LNCaP clone FGC (cell line): Measurements from ENCODE around the gene NAT16.

Experiments
- DNase-seq: peaks from one replicate; pipeline ENCODE4 v3.0.0-alpha.2; 2011; ENCODE audit warnings: low read depth
- H3K4me3 ChIP-seq: 2 replicates; pipeline ENCODE4 v1.5.1; 2011; ENCODE audit warnings: mild to moderate bottlenecking, low read depth, low read length, control low read depth
- CTCF ChIP-seq: IDR thresholded peaks from 2 replicates; pipeline ENCODE4 v1.5.1; 2012; ENCODE audit warnings: mild to moderate bottlenecking; ENCODE audit not compliant: control insufficient read depth, insufficient read depth; ENCODE audit errors: extremely low read depth

NAT16 gene

DNA sequence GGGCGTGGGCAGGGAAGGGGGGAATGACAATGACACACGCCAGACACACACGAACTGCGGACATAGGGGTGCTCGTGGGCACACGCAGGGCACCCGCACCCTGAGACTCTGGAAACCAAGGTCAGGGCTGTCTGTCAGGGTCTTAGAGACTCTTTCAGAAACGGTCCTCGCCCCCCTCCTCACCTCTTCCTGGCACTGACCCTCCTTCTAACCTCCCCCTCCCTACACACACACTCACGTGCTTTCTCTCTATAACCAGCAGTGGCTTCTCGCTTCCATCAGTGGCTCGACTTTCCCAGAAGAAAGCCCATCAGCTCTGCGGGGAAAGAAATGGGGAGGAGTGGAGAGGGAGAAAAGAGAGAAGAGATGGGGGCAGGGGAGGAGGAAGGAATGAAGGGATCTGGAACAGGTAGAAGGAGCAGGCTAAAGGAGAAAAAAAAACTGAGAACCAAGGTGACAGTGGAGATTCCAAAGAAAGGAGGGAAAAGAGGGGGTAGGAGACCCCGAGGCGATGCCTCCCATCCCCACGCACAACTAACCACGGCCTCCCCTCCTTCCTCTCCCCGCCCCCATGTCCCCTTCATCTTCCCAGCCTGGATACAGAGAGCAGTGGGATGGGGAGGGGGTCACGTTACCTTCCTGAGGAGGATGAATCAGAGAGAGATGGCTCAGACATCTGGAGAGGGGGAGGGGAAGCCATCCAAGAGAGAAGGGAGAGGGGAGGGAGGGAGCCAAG lies 13.0 kb downstream of the NAT16 start:
- no peak for TF ChIP-seq CTCF
- DNase-seq = no peak
- no peak overlapping the region for H3K4me3 ChIP-seq

GRCh38 chr7:101166648-101166908 lies 13.5 kb downstream of the NAT16 start:
- no peak for TF ChIP-seq CTCF
- no peak overlapping the region for H3K4me3 ChIP-seq
- DNase-seq = no peak

DNA sequence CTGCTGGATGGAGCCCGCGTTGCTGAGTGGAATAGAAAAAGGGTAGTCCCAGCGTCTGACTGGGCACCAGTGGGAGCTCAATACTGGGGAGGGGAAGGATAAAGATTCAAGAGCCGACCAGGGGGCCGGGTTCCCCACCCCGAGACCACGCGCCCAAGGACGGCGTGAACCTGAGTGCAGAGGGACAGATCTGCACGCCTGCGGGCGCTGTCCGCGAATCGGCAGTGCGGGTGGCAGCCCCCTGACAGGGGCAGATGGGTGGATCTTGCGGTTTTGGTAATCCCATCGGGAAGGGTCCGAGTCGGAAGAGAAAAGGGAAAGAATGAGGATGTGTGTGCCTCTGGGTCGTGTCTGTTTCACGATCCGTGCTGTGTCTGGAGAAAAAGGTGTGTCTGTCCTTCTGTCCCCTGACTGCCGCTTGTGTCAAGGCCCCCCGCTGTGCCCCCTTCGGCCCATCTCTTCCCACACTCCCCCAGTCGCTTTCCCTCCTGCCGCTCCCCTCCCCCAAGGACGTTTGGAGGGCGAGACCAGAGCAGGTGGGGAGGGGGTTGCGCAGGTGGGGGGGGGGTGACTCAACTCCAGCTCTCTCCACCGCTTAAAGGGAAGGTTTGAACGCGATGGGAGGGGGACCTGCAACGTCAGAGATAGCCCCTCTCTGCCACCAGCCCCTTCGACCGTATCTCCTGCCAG lies 14.0 kb downstream of the NAT16 start:
- TF ChIP-seq CTCF = no peak
- no peak for DNase-seq
- H3K4me3 ChIP-seq = no peak overlapping the region

DNA sequence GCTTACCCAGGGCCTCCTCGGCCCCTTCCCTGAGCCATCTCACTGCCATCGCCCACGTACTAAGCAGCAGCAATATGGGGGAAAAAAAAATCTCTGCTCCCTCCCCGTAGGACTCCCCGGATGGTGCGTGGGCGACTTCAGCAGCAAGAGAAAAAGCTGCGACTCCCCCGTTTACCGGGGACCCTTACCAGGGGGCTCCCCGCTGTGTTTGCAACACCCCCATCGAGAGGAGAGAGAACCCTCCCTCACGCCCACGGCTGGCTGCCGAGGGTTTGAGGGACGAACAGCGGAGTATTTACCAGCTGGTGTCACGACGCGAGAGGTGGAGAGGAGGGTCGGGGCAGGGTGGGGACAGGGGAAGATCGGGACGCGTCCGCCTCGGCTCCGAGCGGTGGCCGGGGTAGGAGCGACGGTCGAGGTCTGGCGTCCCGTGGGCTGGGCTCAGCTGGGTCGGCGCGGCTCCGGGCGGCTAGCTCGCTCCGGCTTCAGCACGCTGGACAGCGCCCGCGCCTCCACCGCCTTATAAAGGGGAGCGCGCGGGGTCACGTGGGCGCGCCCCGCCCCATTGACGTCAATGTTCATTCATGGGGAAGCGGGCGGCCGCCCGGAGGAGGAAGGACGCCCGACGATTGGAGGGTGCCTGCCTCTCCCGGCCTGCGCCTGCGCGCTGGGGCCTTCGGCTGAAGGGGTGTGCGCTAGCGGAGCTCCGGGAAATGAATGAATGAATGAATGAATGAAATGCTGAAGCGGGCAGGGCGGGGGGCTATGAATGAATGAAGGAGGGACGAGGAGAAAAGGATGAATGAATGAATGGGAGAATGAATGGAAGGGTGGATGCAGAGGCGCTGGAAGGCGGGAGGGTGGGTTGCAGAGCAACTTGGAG lies 14.8 kb downstream of the NAT16 start, which contains the start of gene VGF:
TSS of gene VGF (minus strand) at position 495 of the 883 bp plus-strand sequence. CDS start 726 bp downstream, outside the sequence.
- peak; percentile 42 for DNase-seq
- TF ChIP-seq CTCF = no peak
- H3K4me3 ChIP-seq = peak within 1 kb of the TSS; percentile 51

GRCh38 chr7:101164071-101164840 lies 15.8 kb downstream of the NAT16 start:
- DNase-seq = no peak
- TF ChIP-seq CTCF = no peak
- H3K4me3 ChIP-seq = peak overlapping the region; percentile 51

DNA sequence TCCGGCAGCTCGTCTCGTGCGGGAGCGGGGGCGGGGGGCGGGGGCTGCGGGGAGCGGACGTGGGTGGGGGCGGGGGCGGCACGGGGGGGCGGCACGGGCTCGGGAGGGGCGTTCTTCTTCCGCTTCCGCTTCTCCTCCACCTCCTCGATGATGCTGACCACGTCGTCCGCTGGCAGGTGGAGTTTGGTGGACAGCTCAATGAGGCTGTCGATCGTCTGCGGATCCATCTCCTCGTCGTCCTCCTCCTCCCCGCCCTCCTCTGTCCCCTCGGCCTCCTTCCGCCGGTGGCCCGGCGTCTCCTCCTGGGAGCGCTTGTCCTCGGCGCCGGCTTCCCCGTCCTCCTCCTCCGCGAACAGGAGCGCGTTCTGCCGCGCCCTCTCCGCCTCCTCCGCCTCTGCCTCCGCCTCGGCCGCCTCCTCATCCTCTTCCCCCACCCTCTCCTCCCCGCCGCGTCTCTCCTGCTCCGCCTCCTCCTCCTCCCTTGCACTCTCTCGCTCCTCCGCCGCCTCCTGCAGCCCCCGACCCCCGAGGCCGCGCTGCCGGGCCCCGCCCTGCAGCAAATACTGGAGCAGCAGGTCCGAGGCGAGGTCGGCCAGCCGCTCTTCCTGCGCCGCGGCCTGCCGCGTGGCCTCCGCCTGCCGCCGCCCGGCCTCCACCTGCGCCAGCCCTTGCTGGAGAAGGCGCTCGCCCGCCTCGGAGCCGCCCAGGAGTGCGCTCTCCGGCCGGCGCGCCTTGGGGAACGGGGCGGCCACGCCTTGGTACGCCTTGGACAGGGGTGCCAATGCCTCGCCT lies 16.6 kb downstream of the NAT16 start:
- peak overlapping the region; percentile 51 for H3K4me3 ChIP-seq
- DNase-seq = no peak

More for the DNA sequence above, 16.6 kb downstream of the NAT16 start:
- no peak for TF ChIP-seq CTCF
